HCT116 (cell line): ENCODE measurements around the gene DGCR6L. TPM values are rescaled to one million over a fixed set of nuclear protein-coding genes. Genes with fewer than 3 reads are reported as not detected.
"Not testable (repeated sequence)": the region's sequence is repeated elsewhere in the genome, so short reads cannot be mapped to it uniquely, and the experiment has no call there.

Source experiments
- ATAC-seq: fragments of 200-7000 bp; cut with Tn5 transposase; 2 replicates; pipeline ENCODE4 v1.9.1; 2020; ENCODE audit warnings: mild to moderate bottlenecking, moderate library complexity
- BruUV-seq: library from RNA; stranded (reverse); fragments of 400-500 nt; replicated peaks from 2 replicates; lab custom pipeline; 2021; lab: Mats Ljungman, UMichigan
- CTCF ChIA-PET: fragments of 300-600 bp; sonication (Branson Sonifier 250); formaldehyde crosslinking; loops from one replicate; lab custom pipeline; 2021; ENCODE audit warnings: antibody characterized with exemption; lab: Charles Lee
- POLR2A ChIA-PET: fragments of 300-600, 350-600 bp; sonication (Branson Sonifier 250); formaldehyde crosslinking; loops from one replicate; lab custom pipeline; 2021; ENCODE audit warnings: antibody characterized with exemption; lab: Charles Lee
- RAD21 ChIA-PET, 2 experiments: fragments of 300-600 bp; sonication (Branson Sonifier 250); formaldehyde crosslinking; loops; one replicate each; lab custom pipeline; 2023; ENCODE audit warnings: low total read pairs in 2 of 2; ENCODE audit not compliant: uncharacterized antibody in 2 of 2, unreplicated experiment in 2 of 2, low non-redundant PET in 1 of 2; lab: Charles Lee
- DNase-seq: peaks from one replicate; pipeline ENCODE4 v3.0.0-alpha.2; 2010; ENCODE audit warnings: low read depth, low spot score
- H2AFZ ChIP-seq: fragments of 200-600 bp; shearing (Covaris generic), sonication (generic); 2 replicates; pipeline ENCODE4 v1.6.1; 2017; ENCODE audit warnings: low read depth, mixed run types, mixed read lengths, antibody characterized with exemption, low read length; ENCODE audit not compliant: poor library complexity, severe bottlenecking
- H3K27ac ChIP-seq: 2 replicates; pipeline ENCODE4 v1.5.1; 2012; ENCODE audit warnings: low read depth, low read length
- H3K27me3 ChIP-seq: fragments of 200-600 bp; sonication (generic); 2 replicates; pipeline ENCODE4 v1.6.1; 2016; ENCODE audit warnings: mixed run types, low read length, mixed read lengths; ENCODE audit not compliant: insufficient read depth
- H3K36me3 ChIP-seq, 2 experiments: fragments of 200-500 bp in 1 of 2; fragments of 200-600 bp in 1 of 2; sonication (Bioruptor generic) in 1 of 2; sonication (generic) in 1 of 2; 2 replicates each; pipeline versions ENCODE4 v1.5.1 to v1.6.1; 2014 to 2016; ENCODE audit warnings: low read length in 2 of 2, inconsistent platforms in 1 of 2, mixed read lengths in 1 of 2, mixed run types in 1 of 2; ENCODE audit not compliant: insufficient read depth in 2 of 2, control insufficient read depth in 1 of 2
- H3K4me1 ChIP-seq, 2 experiments: fragments of 200-600 bp in 1 of 2; sonication (generic) in 1 of 2; 2 replicates each; pipeline versions ENCODE4 v1.5.1 to v1.6.1; 2012 to 2017; ENCODE audit warnings: low read length in 2 of 2, inconsistent platforms in 1 of 2, mild to moderate bottlenecking in 1 of 2, mixed read lengths in 1 of 2, mixed run types in 1 of 2, moderate library complexity in 1 of 2; ENCODE audit not compliant: insufficient read depth in 2 of 2, control insufficient read depth in 1 of 2
- H3K4me2 ChIP-seq: fragments of 200-600 bp; sonication (generic); 2 replicates; pipeline ENCODE4 v1.6.1; 2017; ENCODE audit warnings: mixed run types, low read length, mixed read lengths
- H3K4me3 ChIP-seq, 2 experiments: fragments of 200-600 bp in 1 of 2; sonication (generic) in 1 of 2; replicated peaks in 1 of 2; 2 replicates each; pipeline ENCODE4 v1.5.1; 2011 to 2016; ENCODE audit warnings: low read length in 2 of 2, control low read depth in 1 of 2, low read depth in 1 of 2, mild to moderate bottlenecking in 1 of 2, mixed read lengths in 1 of 2, mixed run types in 1 of 2
- H3K79me2 ChIP-seq: fragments of 200-600 bp; sonication (generic); 2 replicates; pipeline ENCODE4 v1.6.1; 2017; ENCODE audit warnings: mild to moderate bottlenecking, mixed run types, low read length, moderate library complexity, mixed read lengths; ENCODE audit not compliant: insufficient read depth
- H3K9ac ChIP-seq: fragments of 200-600 bp; sonication (generic); 2 replicates; pipeline ENCODE4 v1.6.1; 2016; ENCODE audit warnings: low read length, mixed read lengths
- H3K9me2 ChIP-seq: fragments of 200-600 bp; sonication (generic), shearing (Covaris generic); 2 replicates; pipeline ENCODE4 v1.6.1; 2017; ENCODE audit warnings: mixed run types, mild to moderate bottlenecking, moderate library complexity; ENCODE audit not compliant: insufficient read depth
- H3K9me3 ChIP-seq, 2 experiments: fragments of 200-500 bp in 1 of 2; fragments of 200-600 bp in 1 of 2; sonication (Bioruptor generic) in 1 of 2; sonication (generic) in 1 of 2; 2 replicates each; pipeline ENCODE4 v1.6.1; 2014 to 2017; ENCODE audit warnings: low read length in 2 of 2, mixed read lengths in 2 of 2, inconsistent platforms in 1 of 2, low read depth in 1 of 2, mild to moderate bottlenecking in 1 of 2, mixed run types in 1 of 2, moderate library complexity in 1 of 2; ENCODE audit not compliant: control insufficient read depth in 1 of 2, insufficient read depth in 1 of 2
- H4K20me1 ChIP-seq: fragments of 200-600 bp; sonication (generic), shearing (Covaris generic); 2 replicates; pipeline ENCODE4 v1.6.1; 2017; ENCODE audit warnings: mixed run types, mild to moderate bottlenecking, moderate library complexity; ENCODE audit not compliant: insufficient read depth
- CBX3 ChIP-seq: IDR thresholded peaks from 2 replicates; pipeline ENCODE4 v1.6.1; 2012; ENCODE audit warnings: low read depth
- FOSL1 ChIP-seq: IDR thresholded peaks from 2 replicates; pipeline ENCODE4 v1.6.1; 2012; ENCODE audit warnings: low read depth
- RAD21 ChIP-seq: IDR thresholded peaks from 2 replicates; pipeline ENCODE4 v1.6.1; 2012; ENCODE audit warnings: low read depth, mild to moderate bottlenecking
- SP1 ChIP-seq: IDR thresholded peaks from 2 replicates; pipeline ENCODE4 v1.6.1; 2012; ENCODE audit warnings: low read depth
- SRF ChIP-seq: IDR thresholded peaks from 2 replicates; pipeline ENCODE4 v1.6.1; 2012; ENCODE audit warnings: low read depth
- TCF7L2 ChIP-seq: IDR thresholded peaks from 2 replicates; pipeline ENCODE4 v1.7.0; 2011; ENCODE audit warnings: borderline replicate concordance, inconsistent platforms; ENCODE audit not compliant: insufficient read depth, insufficient read length; ENCODE audit errors: extremely low read depth
- ZFX ChIP-seq: fragments of 450-650 bp; IDR thresholded peaks from 2 replicates; pipeline ENCODE4 v1.6.1; 2017
- ZNF274 ChIP-seq: fragments of 200-500 bp; sonication (Bioruptor generic); IDR thresholded peaks from 2 replicates; pipeline ENCODE4 v1.6.1; 2014; ENCODE audit warnings: mild to moderate bottlenecking, low read depth, low read length, inconsistent platforms
- intact Hi-C: fragments of 100-400 bp; cut with micrococcal nuclease; formaldehyde crosslinking; loops from 2 replicates; pipeline ENCODE4 v1.10.0; 2022
- total RNA-seq: library from RNA; stranded (reverse); gene quantifications from one replicate; pipeline ENCODE4 v1.2.1, GENCODE V29; 2021; ENCODE audit not compliant: unreplicated experiment
- TF ChIP-seq, protein P1 (sequence below): IDR thresholded peaks from 2 replicates; pipeline ENCODE4 v1.6.1; 2011; ENCODE audit warnings: mild to moderate bottlenecking, low read length, moderate library complexity; ENCODE audit not compliant: insufficient replicate concordance; ENCODE audit errors: extremely low read depth
- TF ChIP-seq, protein P2 (sequence below): IDR thresholded peaks from 2 replicates; pipeline ENCODE4 v1.6.1; 2012
- TF ChIP-seq, protein P3 (sequence below): IDR thresholded peaks from 2 replicates; pipeline ENCODE4 v1.6.1; 2012; ENCODE audit warnings: low read depth

DGCR6L gene
- total RNA-seq, 1 experiment from 2014 or later: 44.9 TPM

DNA sequence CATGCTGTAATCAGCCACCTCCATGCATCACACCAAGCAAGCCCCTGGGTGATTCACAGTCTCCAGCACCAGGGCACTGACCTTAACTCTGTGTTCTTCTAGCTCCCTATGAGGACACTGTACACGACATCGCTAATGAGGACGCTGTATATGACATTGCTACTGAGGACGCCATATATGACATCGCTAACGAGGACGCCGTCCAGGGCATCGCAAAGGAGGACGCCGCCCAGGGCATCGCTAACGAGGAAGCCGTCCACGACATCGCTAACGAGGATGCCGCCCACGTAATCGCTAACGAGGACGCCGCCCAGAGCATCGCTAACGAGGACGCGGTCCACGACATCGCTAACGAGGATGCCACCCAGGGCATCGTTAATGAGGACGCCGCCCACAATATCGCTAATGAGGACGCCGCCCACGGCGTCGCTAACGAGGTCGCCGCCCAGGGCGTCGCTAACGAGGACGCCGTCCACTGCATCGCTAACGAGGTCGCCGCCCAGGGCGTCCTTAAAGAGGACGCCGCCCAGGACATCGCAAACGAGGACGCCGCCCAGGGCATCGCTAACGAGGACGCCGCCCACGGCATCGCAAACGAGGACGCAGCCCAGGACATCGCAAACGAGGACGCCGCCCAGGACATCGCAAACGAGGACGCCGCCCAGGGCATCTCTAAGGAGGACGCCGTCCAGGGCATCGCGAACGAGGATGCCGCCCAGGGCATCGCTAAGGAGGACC, 34.5 kb upstream of the DGCR6L start:
- H3K36me3 ChIP-seq: no peaks in the 10 kb centered on the region
- no peaks in the 10 kb centered on the region for H3K4me1 ChIP-seq
- CTCF ChIA-PET: no interaction called here
- H3K4me3 ChIP-seq: no peak overlapping the region
- ATAC-seq (no peak), DNase-seq (no peak)
- H2AFZ ChIP-seq: no peak overlapping the region
- BruUV-seq: no TSS peak
- no peaks in the 10 kb centered on the region for H4K20me1 ChIP-seq
- H3K4me2 ChIP-seq: no peak overlapping the region
- RAD21 ChIA-PET: no interaction called here
- no peak overlapping the region for H3K27ac ChIP-seq
- intact Hi-C loops: no loop called here
- H3K9me3 ChIP-seq: no peaks in the 10 kb centered on the region
- H3K9ac ChIP-seq: no peak overlapping the region
- no peaks in the 10 kb centered on the region for H3K9me2 ChIP-seq
- POLR2A ChIA-PET: no interaction called here
- TF ChIP-seq SRF: no peak
- TF ChIP-seq TCF7L2: no peak
- TF ChIP-seq, protein P1, sequence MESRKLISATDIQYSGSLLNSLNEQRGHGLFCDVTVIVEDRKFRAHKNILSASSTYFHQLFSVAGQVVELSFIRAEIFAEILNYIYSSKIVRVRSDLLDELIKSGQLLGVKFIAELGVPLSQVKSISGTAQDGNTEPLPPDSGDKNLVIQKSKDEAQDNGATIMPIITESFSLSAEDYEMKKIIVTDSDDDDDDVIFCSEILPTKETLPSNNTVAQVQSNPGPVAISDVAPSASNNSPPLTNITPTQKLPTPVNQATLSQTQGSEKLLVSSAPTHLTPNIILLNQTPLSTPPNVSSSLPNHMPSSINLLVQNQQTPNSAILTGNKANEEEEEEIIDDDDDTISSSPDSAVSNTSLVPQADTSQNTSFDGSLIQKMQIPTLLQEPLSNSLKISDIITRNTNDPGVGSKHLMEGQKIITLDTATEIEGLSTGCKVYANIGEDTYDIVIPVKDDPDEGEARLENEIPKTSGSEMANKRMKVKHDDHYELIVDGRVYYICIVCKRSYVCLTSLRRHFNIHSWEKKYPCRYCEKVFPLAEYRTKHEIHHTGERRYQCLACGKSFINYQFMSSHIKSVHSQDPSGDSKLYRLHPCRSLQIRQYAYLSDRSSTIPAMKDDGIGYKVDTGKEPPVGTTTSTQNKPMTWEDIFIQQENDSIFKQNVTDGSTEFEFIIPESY: no peak
- no peak for TF ChIP-seq ZFX
- no peak for TF ChIP-seq CBX3
- TF ChIP-seq, protein P2, sequence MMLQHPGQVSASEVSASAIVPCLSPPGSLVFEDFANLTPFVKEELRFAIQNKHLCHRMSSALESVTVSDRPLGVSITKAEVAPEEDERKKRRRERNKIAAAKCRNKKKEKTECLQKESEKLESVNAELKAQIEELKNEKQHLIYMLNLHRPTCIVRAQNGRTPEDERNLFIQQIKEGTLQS: no peak
- TF ChIP-seq ZNF274: no peak
- TF ChIP-seq, protein P3, sequence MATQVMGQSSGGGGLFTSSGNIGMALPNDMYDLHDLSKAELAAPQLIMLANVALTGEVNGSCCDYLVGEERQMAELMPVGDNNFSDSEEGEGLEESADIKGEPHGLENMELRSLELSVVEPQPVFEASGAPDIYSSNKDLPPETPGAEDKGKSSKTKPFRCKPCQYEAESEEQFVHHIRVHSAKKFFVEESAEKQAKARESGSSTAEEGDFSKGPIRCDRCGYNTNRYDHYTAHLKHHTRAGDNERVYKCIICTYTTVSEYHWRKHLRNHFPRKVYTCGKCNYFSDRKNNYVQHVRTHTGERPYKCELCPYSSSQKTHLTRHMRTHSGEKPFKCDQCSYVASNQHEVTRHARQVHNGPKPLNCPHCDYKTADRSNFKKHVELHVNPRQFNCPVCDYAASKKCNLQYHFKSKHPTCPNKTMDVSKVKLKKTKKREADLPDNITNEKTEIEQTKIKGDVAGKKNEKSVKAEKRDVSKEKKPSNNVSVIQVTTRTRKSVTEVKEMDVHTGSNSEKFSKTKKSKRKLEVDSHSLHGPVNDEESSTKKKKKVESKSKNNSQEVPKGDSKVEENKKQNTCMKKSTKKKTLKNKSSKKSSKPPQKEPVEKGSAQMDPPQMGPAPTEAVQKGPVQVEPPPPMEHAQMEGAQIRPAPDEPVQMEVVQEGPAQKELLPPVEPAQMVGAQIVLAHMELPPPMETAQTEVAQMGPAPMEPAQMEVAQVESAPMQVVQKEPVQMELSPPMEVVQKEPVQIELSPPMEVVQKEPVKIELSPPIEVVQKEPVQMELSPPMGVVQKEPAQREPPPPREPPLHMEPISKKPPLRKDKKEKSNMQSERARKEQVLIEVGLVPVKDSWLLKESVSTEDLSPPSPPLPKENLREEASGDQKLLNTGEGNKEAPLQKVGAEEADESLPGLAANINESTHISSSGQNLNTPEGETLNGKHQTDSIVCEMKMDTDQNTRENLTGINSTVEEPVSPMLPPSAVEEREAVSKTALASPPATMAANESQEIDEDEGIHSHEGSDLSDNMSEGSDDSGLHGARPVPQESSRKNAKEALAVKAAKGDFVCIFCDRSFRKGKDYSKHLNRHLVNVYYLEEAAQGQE: no peak
- no peak for TF ChIP-seq RAD21
- no peak for TF ChIP-seq FOSL1
- no peak for TF ChIP-seq SP1
- no peaks in the 10 kb centered on the region for H3K27me3 ChIP-seq
- no peaks in the 10 kb centered on the region for H3K79me2 ChIP-seq

DNA sequence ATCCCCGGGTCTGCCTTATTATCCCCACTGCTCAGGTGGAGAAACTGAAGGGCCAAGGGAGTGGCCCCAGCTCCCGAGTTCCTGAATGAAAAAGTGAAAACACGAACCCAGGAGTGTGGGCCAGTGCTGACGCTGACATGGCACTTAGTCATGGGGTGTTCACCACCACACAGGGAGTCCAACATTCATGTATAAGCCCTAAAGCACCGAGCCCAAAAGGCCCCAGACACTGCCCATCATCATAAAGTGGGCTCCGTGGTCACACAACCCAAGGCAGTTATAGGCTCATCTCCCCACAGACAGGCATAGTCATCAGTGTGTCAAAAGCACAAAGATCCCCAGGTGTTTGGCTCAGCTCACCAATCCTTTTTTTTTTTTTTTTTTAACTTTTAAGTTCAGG, 32.7 kb upstream of the DGCR6L start:
- H3K4me2 ChIP-seq, DNase-seq, H3K9me3 ChIP-seq, RAD21 ChIA-PET, ATAC-seq, POLR2A ChIA-PET, H4K20me1 ChIP-seq, H3K4me1 ChIP-seq, H3K27ac ChIP-seq, H2AFZ ChIP-seq, H3K27me3 ChIP-seq, intact Hi-C loops, H3K9ac ChIP-seq, CTCF ChIA-PET, H3K9me2 ChIP-seq, H3K79me2 ChIP-seq, H3K36me3 ChIP-seq, H3K4me3 ChIP-seq, BruUV-seq: not testable (repeated sequence)
